Measurements from ENCODE around the gene IL22RA2. TPM values are rescaled to one million over a fixed set of nuclear protein-coding genes. Genes with fewer than 3 reads are reported as not detected.

Gene IL22RA2
- polyA plus RNA-seq, 1 donor (not counting 4 experiments of a cell fraction or from before 2014, with no cell fraction given), result 0.03 TPM

GRCh38 chr6:137171824-137172733 is 1.4 kb downstream of the IL22RA2 start:
- TF ChIP-seq EZH2 (IDR thresholded peaks at IDR 0.05; ENCODE audit: low read length) (no peak), CTCF (optimal IDR thresholded peaks at IDR 0.05 in 1 of 3, IDR thresholded peaks at IDR 0.05 in 1 of 3, conservative IDR thresholded peaks at IDR 0.05 in 1 of 3; ENCODE audit: extremely low read depth in 1 of 3, insufficient read depth in 2 of 3, low read length in 3 of 3) (no peak)
- no peaks in the 10 kb centered on the region for H3K36me3 ChIP-seq (ENCODE audit: control insufficient read depth in 2 of 2, extremely low read depth in 1 of 2, insufficient read depth in 2 of 2, low read length in 2 of 2)
- no peaks in the 10 kb centered on the region for H4K20me1 ChIP-seq (ENCODE audit: control insufficient read depth, extremely low read depth, insufficient read depth, low read length)
- peak overlapping the region; percentile 44 for H2AFZ ChIP-seq (ENCODE audit: control insufficient read depth, low read length)
- DNase-seq (ENCODE audit: low read depth, low spot score) (no peak), FAIRE-seq (peak; percentile 32)
- dilution Hi-C loops (cut with MboI; ENCODE audit: extremely low pct_ligation_motif_present, low sequenced_read_pairs), result no loop called here
- H3K9ac ChIP-seq (ENCODE audit: control insufficient read depth, extremely low read depth, insufficient read depth, low read length), result no peak overlapping the region
- H3K27me3 ChIP-seq (ENCODE audit: control insufficient read depth, extremely low read depth, insufficient read depth, low read length), result no peaks in the 10 kb centered on the region
- H3K27ac ChIP-seq (ENCODE audit: control insufficient read depth, insufficient read depth, low read length), result no peak overlapping the region
- no peak overlapping the region for H3K4me2 ChIP-seq (ENCODE audit: control insufficient read depth, extremely low read depth, insufficient read depth, low read depth, low read length)
- H3K4me1 ChIP-seq (ENCODE audit: control insufficient read depth, extremely low read depth, insufficient read depth, low read length), result no peaks in the 10 kb centered on the region
- no peaks in the 10 kb centered on the region for H3K9me1 ChIP-seq (ENCODE audit: control insufficient read depth, extremely low read depth, insufficient read depth, low read length)
- no peaks in the 10 kb centered on the region for H3K9me3 ChIP-seq (ENCODE audit: control insufficient read depth, low read depth, low read length)
- no peak overlapping the region for H3K4me3 ChIP-seq (ENCODE audit: control insufficient read depth in 2 of 3, extremely low read depth in 1 of 3, insufficient read depth in 2 of 3, low read depth in 1 of 3, low read length in 3 of 3)
- no peaks in the 10 kb centered on the region for H3K79me2 ChIP-seq (ENCODE audit: control insufficient read depth, insufficient read depth, low read length)

- no peak for DNase-seq (ENCODE audit: low read depth, low spot score)
- H3K9ac ChIP-seq (ENCODE audit: control insufficient read depth, extremely low read depth, insufficient read depth, low read length), result no peak overlapping the region
- no peaks in the 10 kb centered on the region for H3K9me1 ChIP-seq (ENCODE audit: control insufficient read depth, extremely low read depth, insufficient read depth, low read length)
- no peak overlapping the region for H3K4me2 ChIP-seq (ENCODE audit: control insufficient read depth, extremely low read depth, insufficient read depth, low read depth, low read length)
- H3K4me3 ChIP-seq (ENCODE audit: control insufficient read depth in 2 of 3, extremely low read depth in 1 of 3, insufficient read depth in 2 of 3, low read depth in 1 of 3, low read length in 3 of 3), result no peak overlapping the region
- H3K27me3 ChIP-seq (ENCODE audit: control insufficient read depth, extremely low read depth, insufficient read depth, low read length), result no peaks in the 10 kb centered on the region
- no peak for TF ChIP-seq CTCF (optimal IDR thresholded peaks at IDR 0.05 in 1 of 3, IDR thresholded peaks at IDR 0.05 in 1 of 3, conservative IDR thresholded peaks at IDR 0.05 in 1 of 3; ENCODE audit: extremely low read depth in 1 of 3, insufficient read depth in 2 of 3, low read length in 3 of 3)
- no peak for TF ChIP-seq EZH2 (IDR thresholded peaks at IDR 0.05; ENCODE audit: low read length)
- no peak overlapping the region for H2AFZ ChIP-seq (ENCODE audit: control insufficient read depth, low read length)
- dilution Hi-C loops (cut with MboI; ENCODE audit: extremely low pct_ligation_motif_present, low sequenced_read_pairs), result no loop called here
- no peak for FAIRE-seq
- no peak overlapping the region for H3K27ac ChIP-seq (ENCODE audit: control insufficient read depth, insufficient read depth, low read length)
- no peaks in the 10 kb centered on the region for H3K36me3 ChIP-seq (ENCODE audit: control insufficient read depth in 2 of 2, extremely low read depth in 1 of 2, insufficient read depth in 2 of 2, low read length in 2 of 2)
- H3K4me1 ChIP-seq (ENCODE audit: control insufficient read depth, extremely low read depth, insufficient read depth, low read length), result no peaks in the 10 kb centered on the region
- H3K9me3 ChIP-seq (ENCODE audit: control insufficient read depth, low read depth, low read length), result no peaks in the 10 kb centered on the region
- no peaks in the 10 kb centered on the region for H3K79me2 ChIP-seq (ENCODE audit: control insufficient read depth, insufficient read depth, low read length)
- H4K20me1 ChIP-seq (ENCODE audit: control insufficient read depth, extremely low read depth, insufficient read depth, low read length), result no peaks in the 10 kb centered on the region
These were observed 2.4 kb downstream of the IL22RA2 start for GRCh38 chr6:137171053-137171374.
